Measurements from ENCODE around the gene RYR2. TPM values are rescaled to one million over a fixed set of nuclear protein-coding genes. Genes with fewer than 3 reads are reported as not detected.

RYR2 gene
- polyA plus RNA-seq, 2 of the 4 experiments (the other 2 are of a cell fraction), result 0.06 TPM; not detected in 1

- Histone ChIP-seq H3K9me3 (no peaks in the 10 kb centered on the region), H3K27ac (no peak overlapping the region), H3K4me2 (no peak overlapping the region), H3K4me3 (no peak overlapping the region), H3K4me1 (no peaks in the 10 kb centered on the region)
- ChIA-PET CTCF (interaction anchor here (0.6 kb wide), 1 partner anchor 943 kb away, joined by 3 read pairs; no protein-coding TSS in a partner anchor), POLR2A (no interaction called here)
- TF ChIP-seq GATA3 (IDR thresholded peaks at IDR 0.05; ENCODE audit: borderline replicate concordance) (no peak), ATOH8 (CRISPR knock-in tag; IDR thresholded peaks at IDR 0.05; ENCODE audit: low read depth) (no peak), ZFP36 (IDR thresholded peaks at IDR 0.05; ENCODE audit: borderline replicate concordance, partially characterized antibody) (no peak), CBX8 (IDR thresholded peaks at IDR 0.05) (no peak), HOXB13 (CRISPR knock-in tag; IDR thresholded peaks at IDR 0.05; ENCODE audit: low read depth) (no peak), HEYL (CRISPR knock-in tag; IDR thresholded peaks at IDR 0.05) (no peak), HOXB5 (CRISPR knock-in tag; IDR thresholded peaks at IDR 0.05) (no peak), POLR2AphosphoS2 (conservative IDR thresholded peaks at IDR 0.05; ENCODE audit: low read length) (no peak), SMC3 (IDR thresholded peaks at IDR 0.05) (no peak), MAZ (IDR thresholded peaks at IDR 0.05; ENCODE audit: borderline replicate concordance, low read depth, low read length) (no peak), HMGXB4 (CRISPR knock-in tag; IDR thresholded peaks at IDR 0.05; ENCODE audit: borderline replicate concordance) (no peak), ZC3H11A (IDR thresholded peaks at IDR 0.05) (no peak), E2F6 (IDR thresholded peaks at IDR 0.05; ENCODE audit: borderline replicate concordance, low read depth) (no peak), HOXA7 (CRISPR knock-in tag; IDR thresholded peaks at IDR 0.05) (no peak), EP300 (IDR thresholded peaks at IDR 0.05) (no peak), RARB (CRISPR knock-in tag; IDR thresholded peaks at IDR 0.05) (no peak)
- WGBS (ENCODE audit: missing lambda C conversion rate), result 8% methylated on average over 5 of the region's 5 CpGs
- DNase-seq (ENCODE audit: low read depth in 1 of 2, low spot score in 1 of 2) (no peak), FAIRE-seq (no peak), ATAC-seq (no peak)
These were observed 568.2 kb downstream of the RYR2 start for GRCh38 chr1:237610157-237610556.

GRCh38 chr1:237613984-237614383, 572.0 kb downstream of the RYR2 start:
- no peak overlapping the region for H3K4me3 ChIP-seq
- POLR2A ChIA-PET, result no interaction called here

More at GRCh38 chr1:237613984-237614383, 572.0 kb downstream of the RYR2 start:
- H3K4me1 ChIP-seq, result no peaks in the 10 kb centered on the region
- TF ChIP-seq KDM5A (IDR thresholded peaks at IDR 0.05) (no peak), FOSB (CRISPR knock-in tag; IDR thresholded peaks at IDR 0.05) (no peak), CTCF (IDR thresholded peaks at IDR 0.05) (no peak), POLR2AphosphoS2 (conservative IDR thresholded peaks at IDR 0.05; ENCODE audit: low read length) (no peak), PBX3 (IDR thresholded peaks at IDR 0.05) (no peak), HEYL (CRISPR knock-in tag; IDR thresholded peaks at IDR 0.05) (no peak), RARB (CRISPR knock-in tag; IDR thresholded peaks at IDR 0.05) (no peak), ZFP36 (IDR thresholded peaks at IDR 0.05; ENCODE audit: borderline replicate concordance, partially characterized antibody) (no peak), BCL3 (IDR thresholded peaks at IDR 0.05) (no peak), NPAS2 (CRISPR knock-in tag; IDR thresholded peaks at IDR 0.05; ENCODE audit: borderline replicate concordance) (no peak), MAX (IDR thresholded peaks at IDR 0.05) (no peak), HES2 (IDR thresholded peaks at IDR 0.05) (no peak), TP53 (CRISPR knock-in tag; IDR thresholded peaks at IDR 0.05) (no peak), PHF8 (IDR thresholded peaks at IDR 0.05; ENCODE audit: borderline replicate concordance, low read depth) (no peak), USF2 (IDR thresholded peaks at IDR 0.05) (no peak)
- ATAC-seq, result peak in 1 of 2 experiments; percentile 32; a peak in 1 of 6 replicates
- CTCF ChIA-PET, result no interaction called here
- H3K4me2 ChIP-seq, result no peak overlapping the region
- no peak for FAIRE-seq
- 0 out of 3 replicates have a peak, but pooled peaks cover under 1% of the 10 kb centered on the region for H3K9me3 ChIP-seq
- WGBS (ENCODE audit: missing lambda C conversion rate), result 14% methylated on average over 7 of the region's 9 CpGs
- no peak overlapping the region for H3K27ac ChIP-seq
- peak in 1 of 2 experiments; percentile 7 for DNase-seq (ENCODE audit: low read depth in 1 of 2, low spot score in 1 of 2)

Measured in A549 (cell line).